Neural crest cell (in vitro differentiated cells): ENCODE results near the gene INO80. TPM values are rescaled to one million over a fixed set of nuclear protein-coding genes. Genes with fewer than 3 reads are reported as not detected.

ENCODE experiments used
- DNase-seq: peaks from one replicate; pipeline ENCODE4 v3.0.0; 2021; ENCODE audit warnings: low read depth, mixed read lengths, low spot score
- H3K27ac Mint-ChIP-seq: one replicate; pipeline ENCODE4 v1.8.0; 2021; ENCODE audit warnings: mild to moderate bottlenecking, mixed read lengths; ENCODE audit not compliant: unreplicated experiment
- H3K27me3 Mint-ChIP-seq: 2 replicates; pipeline ENCODE4 v1.8.0; 2021; ENCODE audit warnings: low read depth, mild to moderate bottlenecking, mixed read lengths
- H3K36me3 Mint-ChIP-seq: 2 replicates; pipeline ENCODE4 v1.8.0; 2021; ENCODE audit warnings: low read depth, mild to moderate bottlenecking, mixed read lengths
- H3K4me1 Mint-ChIP-seq: 2 replicates; pipeline ENCODE4 v1.8.0; 2021; ENCODE audit warnings: mixed read lengths
- H3K4me3 Mint-ChIP-seq: one replicate; pipeline ENCODE4 v1.8.0; 2021; ENCODE audit warnings: mild to moderate bottlenecking, mixed read lengths
- H3K9me3 Mint-ChIP-seq: 2 replicates; pipeline ENCODE4 v1.8.0; 2021; ENCODE audit warnings: mixed read lengths
- total RNA-seq: library from RNA; stranded (reverse); gene quantifications from 2 replicates; pipeline ENCODE4 v1.2.1, GENCODE V29; 2021
- TF ChIP-seq, protein P1 (sequence below): fragments of 200-600 bp; sonication (generic); conservative IDR thresholded peaks from 2 replicates; pipeline ENCODE4 v1.5.0; 2021; ENCODE audit warnings: antibody characterized with exemption, mild to moderate bottlenecking

INO80 gene
- total RNA-seq, 1 donor from 2014 or later: 18.5 TPM

DNA sequence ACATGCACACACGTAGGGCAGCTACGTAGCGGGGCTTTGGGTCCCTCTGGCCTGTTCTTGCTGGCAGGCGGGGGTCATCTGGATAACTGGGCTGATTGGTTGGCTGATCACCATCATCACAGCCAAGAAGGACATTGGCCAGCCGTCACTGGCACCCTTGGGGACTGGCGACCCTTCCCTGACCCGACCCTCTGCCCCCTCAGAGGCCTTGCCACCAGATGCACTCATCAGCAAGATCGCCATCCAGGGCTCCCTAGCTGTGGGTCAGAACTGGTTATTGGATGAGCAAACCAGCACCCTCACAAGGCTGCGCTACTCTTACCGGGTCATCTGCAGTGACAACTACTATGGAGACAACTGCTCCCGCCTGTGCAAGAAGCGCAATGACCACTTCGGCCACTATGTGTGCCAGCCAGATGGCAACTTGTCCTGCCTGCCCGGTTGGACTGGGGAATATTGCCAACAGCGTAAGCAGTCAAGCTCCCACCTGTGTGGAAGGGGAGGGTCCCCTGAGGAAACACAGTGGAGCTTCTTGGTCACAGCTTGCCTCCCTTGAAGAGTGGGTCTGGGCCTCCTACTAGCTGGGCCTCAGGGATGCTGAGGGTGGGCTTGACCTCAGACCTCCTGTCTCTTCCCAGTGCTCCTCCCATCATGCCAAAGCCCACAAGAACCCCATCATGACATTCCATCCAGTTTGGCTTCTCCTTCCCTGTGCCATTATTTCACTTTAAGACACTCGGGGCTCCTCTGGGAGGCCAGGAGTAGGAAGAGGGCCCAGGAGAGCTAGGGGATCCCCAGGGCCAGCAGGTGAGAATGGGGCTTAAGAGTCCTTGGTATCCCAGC is 184.6 kb downstream of the INO80 start:
- no peak for DNase-seq
- peaks cover 81% of the 10 kb centered on the region for H3K27me3 Mint-ChIP-seq
- peaks cover 34% of the 10 kb centered on the region for H3K4me1 Mint-ChIP-seq
- H3K36me3 Mint-ChIP-seq: no peaks in the 10 kb centered on the region
- H3K9me3 Mint-ChIP-seq: no peaks in the 10 kb centered on the region
- peak overlapping the region; percentile 84 for H3K4me3 Mint-ChIP-seq
- no peak overlapping the region for H3K27ac Mint-ChIP-seq
- TF ChIP-seq, protein P1, sequence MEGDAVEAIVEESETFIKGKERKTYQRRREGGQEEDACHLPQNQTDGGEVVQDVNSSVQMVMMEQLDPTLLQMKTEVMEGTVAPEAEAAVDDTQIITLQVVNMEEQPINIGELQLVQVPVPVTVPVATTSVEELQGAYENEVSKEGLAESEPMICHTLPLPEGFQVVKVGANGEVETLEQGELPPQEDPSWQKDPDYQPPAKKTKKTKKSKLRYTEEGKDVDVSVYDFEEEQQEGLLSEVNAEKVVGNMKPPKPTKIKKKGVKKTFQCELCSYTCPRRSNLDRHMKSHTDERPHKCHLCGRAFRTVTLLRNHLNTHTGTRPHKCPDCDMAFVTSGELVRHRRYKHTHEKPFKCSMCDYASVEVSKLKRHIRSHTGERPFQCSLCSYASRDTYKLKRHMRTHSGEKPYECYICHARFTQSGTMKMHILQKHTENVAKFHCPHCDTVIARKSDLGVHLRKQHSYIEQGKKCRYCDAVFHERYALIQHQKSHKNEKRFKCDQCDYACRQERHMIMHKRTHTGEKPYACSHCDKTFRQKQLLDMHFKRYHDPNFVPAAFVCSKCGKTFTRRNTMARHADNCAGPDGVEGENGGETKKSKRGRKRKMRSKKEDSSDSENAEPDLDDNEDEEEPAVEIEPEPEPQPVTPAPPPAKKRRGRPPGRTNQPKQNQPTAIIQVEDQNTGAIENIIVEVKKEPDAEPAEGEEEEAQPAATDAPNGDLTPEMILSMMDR: no peak

DNA sequence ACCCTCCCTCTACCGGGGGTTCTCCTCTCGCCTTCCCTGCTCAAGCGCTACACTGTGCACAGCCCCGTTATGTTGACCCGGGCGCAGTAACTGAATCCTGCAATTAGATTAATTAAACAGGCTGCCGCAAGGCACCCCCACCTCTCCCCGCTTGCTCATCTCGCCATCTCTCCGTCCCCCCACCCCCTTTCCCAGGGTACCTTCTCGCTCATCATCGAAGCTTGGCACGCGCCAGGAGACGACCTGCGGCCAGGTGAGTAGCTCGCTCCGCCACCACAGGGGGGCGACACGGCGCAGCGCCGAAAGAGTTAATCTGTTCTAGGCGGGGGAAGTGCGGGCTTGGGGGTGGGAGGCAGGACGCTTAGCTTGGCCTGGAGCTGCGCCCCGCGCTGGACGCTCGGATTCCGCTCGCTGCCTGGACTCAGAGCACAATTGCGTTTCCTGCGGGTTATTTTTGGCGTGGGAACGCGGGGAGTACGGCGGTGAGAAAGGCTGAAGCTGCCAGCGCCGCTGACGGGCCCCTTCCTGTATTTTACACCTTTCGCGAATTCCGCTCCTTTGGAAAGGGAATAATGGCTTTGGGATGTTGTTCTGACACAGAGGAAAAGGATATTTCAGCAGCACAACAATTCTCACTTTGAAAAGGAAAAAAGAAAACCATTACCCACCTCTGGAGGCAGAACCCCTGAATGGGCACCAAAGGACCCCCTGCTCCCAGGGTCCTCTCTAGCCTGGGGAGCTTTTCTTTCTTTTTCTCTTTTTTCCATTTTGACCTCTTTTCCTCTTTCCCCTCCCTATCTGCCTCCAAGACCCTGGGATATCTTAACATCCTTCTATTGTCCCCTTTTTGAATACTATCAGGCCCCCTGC is 185.4 kb downstream of the INO80 start:
- H3K4me3 Mint-ChIP-seq: peak overlapping the region; percentile 84
- H3K9me3 Mint-ChIP-seq: no peaks in the 10 kb centered on the region
- no peak overlapping the region for H3K27ac Mint-ChIP-seq
- TF ChIP-seq, protein P1: peak; percentile 74
- DNase-seq: no peak
- peaks cover 87% of the 10 kb centered on the region for H3K27me3 Mint-ChIP-seq
- H3K4me1 Mint-ChIP-seq: peaks cover 36% of the 10 kb centered on the region
- no peaks in the 10 kb centered on the region for H3K36me3 Mint-ChIP-seq

DNA sequence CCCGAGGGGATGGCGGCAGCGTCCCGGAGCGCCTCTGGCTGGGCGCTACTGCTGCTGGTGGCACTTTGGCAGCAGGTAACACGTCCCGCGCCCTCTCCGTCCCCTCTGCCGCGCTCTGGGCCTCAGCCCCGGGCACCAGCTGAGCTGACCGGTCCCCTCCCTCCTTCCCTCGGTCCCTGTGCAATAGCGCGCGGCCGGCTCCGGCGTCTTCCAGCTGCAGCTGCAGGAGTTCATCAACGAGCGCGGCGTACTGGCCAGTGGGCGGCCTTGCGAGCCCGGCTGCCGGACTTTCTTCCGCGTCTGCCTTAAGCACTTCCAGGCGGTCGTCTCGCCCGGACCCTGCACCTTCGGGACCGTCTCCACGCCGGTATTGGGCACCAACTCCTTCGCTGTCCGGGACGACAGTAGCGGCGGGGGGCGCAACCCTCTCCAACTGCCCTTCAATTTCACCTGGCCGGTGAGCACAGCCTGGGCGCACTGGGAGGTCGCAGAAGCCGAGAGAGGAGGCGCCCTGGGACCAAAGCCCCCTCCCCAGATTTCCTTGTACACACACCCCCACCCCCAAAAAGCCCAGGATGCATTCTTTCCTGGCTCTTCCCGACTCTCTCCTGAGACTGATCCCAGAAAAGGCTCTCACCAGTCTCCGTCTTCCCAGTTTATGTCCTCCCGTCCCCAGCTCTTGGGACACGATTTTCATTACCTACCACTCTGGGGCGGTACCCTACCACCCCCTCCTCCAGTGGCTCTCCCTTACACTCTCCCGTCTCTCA is 186.2 kb downstream of the INO80 start:
- peak; percentile 66 for DNase-seq
- Mint-ChIP-seq H3K4me1 (peaks cover 41% of the 10 kb centered on the region), H3K27ac (no peak overlapping the region), H3K9me3 (no peaks in the 10 kb centered on the region), H3K36me3 (no peaks in the 10 kb centered on the region), H3K4me3 (peak overlapping the region; percentile 84), H3K27me3 (peaks cover 93% of the 10 kb centered on the region)
- TF ChIP-seq, protein P1: no peak

Other genes with a start within 250 kb of the INO80 start
- 0.80 and 1.0 TPM in 2 replicates for gene RHOV, start 242.0 kb downstream of the INO80 start, total RNA-seq
- gene VPS18, start 221.8 kb downstream of the INO80 start, total RNA-seq: 26.9 and 28.2 TPM in 2 replicates
- 1.7 and 2.0 TPM in 2 replicates for gene DLL4, start 186.9 kb downstream of the INO80 start, total RNA-seq
- 6.7 and 6.8 TPM in 2 replicates for gene CHAC1, start 162.8 kb downstream of the INO80 start, total RNA-seq
- gene EXD1, start 114.5 kb upstream of the INO80 start, total RNA-seq: not detected in 2 replicates
- gene CHP1, start 115.0 kb upstream of the INO80 start, total RNA-seq: 72.7 and 76.3 TPM in 2 replicates
- gene OIP5, start 216.3 kb upstream of the INO80 start, total RNA-seq: 25.2 and 26.9 TPM in 2 replicates
- 159 and 175 TPM in 2 replicates for gene NUSAP1, start 216.6 kb upstream of the INO80 start, total RNA-seq